Middle frontal gyrus (tissue), 1 donor: ENCODE data around the gene RPS19.
"Not testable (repeated sequence)": the region's sequence is repeated elsewhere in the genome, so short reads cannot be mapped to it uniquely, and the experiment has no call there.

Experiments
- DNase-seq: peaks from one replicate; pipeline ENCODE4 v3.0.0-alpha.2; 2015; ENCODE audit warnings: low spot score; ENCODE audit errors: extremely low spot score

Gene RPS19

GRCh38 chr19:41859213-41859617, 840 bp upstream of the RPS19 start:
- no peak for DNase-seq

GRCh38 chr19:41860419-41861115, 512 bp downstream of the RPS19 start:
- no peak for DNase-seq

GRCh38 chr19:41861116-41861768, 1.2 kb downstream of the RPS19 start:
- DNase-seq = no peak

- no peak for DNase-seq
Measured at GRCh38 chr19:41861846-41862245, 1.8 kb downstream of the RPS19 start.

GRCh38 chr19:41862445-41862986, 2.5 kb downstream of the RPS19 start:
- no peak for DNase-seq

- DNase-seq = no peak
Measured at GRCh38 chr19:41863209-41863931, 3.3 kb downstream of the RPS19 start.

- DNase-seq = no peak
Measured at GRCh38 chr19:41864374-41864773, 4.3 kb downstream of the RPS19 start.

GRCh38 chr19:41866284-41866683, 6.2 kb downstream of the RPS19 start:
- DNase-seq = no peak

GRCh38 chr19:41868120-41868988, 8.3 kb downstream of the RPS19 start:
- DNase-seq = no peak

GRCh38 chr19:41868989-41869300, 8.9 kb downstream of the RPS19 start:
- DNase-seq = no peak

- DNase-seq = no peak
Measured at GRCh38 chr19:41869374-41869955, 9.4 kb downstream of the RPS19 start.

- DNase-seq = no peak
Measured at GRCh38 chr19:41870401-41870873, 10.4 kb downstream of the RPS19 start.

GRCh38 chr19:41871573-41872383, 11.7 kb downstream of the RPS19 start:
- DNase-seq = no peak

GRCh38 chr19:41872384-41872774, 12.3 kb downstream of the RPS19 start:
- no peak for DNase-seq

GRCh38 chr19:41872775-41873647, 13.0 kb downstream of the RPS19 start:
- DNase-seq = no peak

GRCh38 chr19:41875973-41876372, 15.9 kb downstream of the RPS19 start:
- not testable (repeated sequence) for DNase-seq

- DNase-seq = no peak
Measured at GRCh38 chr19:41876847-41877832, 17.1 kb downstream of the RPS19 start, which contains the start of gene CD79A. TSS of gene CD79A (plus strand) at chr19:41877279. CDS start at chr19:41877305, 26 bp downstream.
